ENCODE results near the gene COPRS. TPM values are rescaled to one million over a fixed set of nuclear protein-coding genes. Genes with fewer than 3 reads are reported as not detected.

Gene COPRS
- total and polyA plus RNA-seq, 4 donors = 15.4 to 50.6 (median 27.6) TPM

GRCh38 chr17:31803494-31804213 lies 55.4 kb downstream of the COPRS start (continued):
- TF ChIP-seq EGR1 (IDR thresholded peaks at IDR 0.05; ENCODE audit: low read depth in 2 of 2) = peak; percentile 63 to 96
- peak; percentile 98 for TF ChIP-seq FOXA2 (IDR thresholded peaks at IDR 0.05)
- TF ChIP-seq, protein P1, sequence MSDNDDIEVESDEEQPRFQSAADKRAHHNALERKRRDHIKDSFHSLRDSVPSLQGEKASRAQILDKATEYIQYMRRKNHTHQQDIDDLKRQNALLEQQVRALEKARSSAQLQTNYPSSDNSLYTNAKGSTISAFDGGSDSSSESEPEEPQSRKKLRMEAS (IDR thresholded peaks at IDR 0.05) = peak; percentile 96
- TF ChIP-seq FOXA1 (IDR thresholded peaks at IDR 0.05) = peak; percentile 99
- TF ChIP-seq CTCF (IDR thresholded peaks at IDR 0.05; ENCODE audit: low read depth, low read length, missing input control) = no peak
- peak; percentile 93 for TF ChIP-seq TAF1 (conservative IDR thresholded peaks at IDR 0.05)

DNA sequence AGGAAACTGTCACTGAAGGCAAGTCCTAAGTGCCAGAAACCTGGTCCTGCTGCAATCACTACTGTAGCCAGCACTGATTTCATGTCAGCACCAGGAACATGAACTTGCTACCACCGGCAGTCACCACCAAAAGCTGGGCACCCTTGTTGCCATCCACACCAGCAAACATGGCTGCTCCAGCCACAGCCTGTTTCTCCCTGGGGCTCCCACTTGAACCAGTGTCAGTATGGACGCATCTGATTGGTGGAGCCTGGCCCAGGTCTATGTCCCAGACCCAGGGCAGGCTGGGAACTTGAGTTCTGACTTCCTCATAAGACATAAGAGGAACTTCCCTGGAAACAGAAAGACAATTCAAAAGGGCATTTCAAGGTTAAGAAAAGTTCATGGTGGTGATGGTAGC lies 56.5 kb downstream of the COPRS start:
- 92% methylated on average over 2 of the region's 2 CpGs for WGBS
- Histone ChIP-seq H3K27me3 (ENCODE audit: control insufficient read depth in 4 of 4, insufficient read depth in 4 of 4, low read length in 3 of 4) (no peaks in the 10 kb centered on the region), H3K4me3 (ENCODE audit: low read depth in 1 of 3, low read length in 3 of 3) (no peak overlapping the region), H3K4me1 (ENCODE audit: control insufficient read depth in 4 of 4, insufficient read depth in 4 of 4, low read length in 3 of 4) (peaks cover 2 to 31% (median 9%) of the 10 kb centered on the region in 4 donors), H3K36me3 (ENCODE audit: control insufficient read depth in 4 of 4, insufficient read depth in 3 of 4, low read depth in 1 of 4, low read length in 3 of 4) (no peaks in the 10 kb centered on the region), H3K9me3 (ENCODE audit: control insufficient read depth in 4 of 4, low read length in 3 of 4) (no peaks in the 10 kb centered on the region), H3K9ac (ENCODE audit: low read depth in 1 of 2, low read length in 2 of 2) (no peak overlapping the region), H3K27ac (ENCODE audit: low read depth in 1 of 2, low read length in 2 of 2) (peak overlapping the region; percentile 48 to 96)
- no peak for DNase-seq (ENCODE audit: low spot score)
- TF ChIP-seq, protein P1 (IDR thresholded peaks at IDR 0.05) = no peak
- TF ChIP-seq GABPA (IDR thresholded peaks at IDR 0.05 in 1 of 2, conservative IDR thresholded peaks at IDR 0.05 in 1 of 2) (no peak), NR2F2 (IDR thresholded peaks at IDR 0.05) (no peak), EGR1 (IDR thresholded peaks at IDR 0.05; ENCODE audit: low read depth in 2 of 2) (no peak), FOXA2 (IDR thresholded peaks at IDR 0.05) (no peak), REST (IDR thresholded peaks at IDR 0.05) (no peak)

Other genes starting within 250 kb of the COPRS start
- gene UTP6, start 42.5 kb upstream of the COPRS start, total RNA-seq = 10 to 100 TPM; 15.1 to 20.6 TPM
- 10 to 100 TPM; 12.0 to 20.0 TPM for gene UTP6, start 42.5 kb upstream of the COPRS start, polyA plus RNA-seq
- 10 to 100 TPM; 12.4 to 32.4 TPM for gene SUZ12, start 77.8 kb upstream of the COPRS start, total RNA-seq
- 1 to 10 TPM; 5.2 to 7.0 TPM for gene SUZ12, start 77.8 kb upstream of the COPRS start, polyA plus RNA-seq
- 1 to 10 TPM; 5.9 TPM for gene LRRC37B, start 148.1 kb upstream of the COPRS start, total RNA-seq
- gene LRRC37B, start 148.1 kb upstream of the COPRS start, polyA plus RNA-seq = 1 to 10 TPM; 1.5 to 3.1 TPM

Measured in liver (tissue), 9 donors.